ENCODE results near the gene PAOX.
"Not testable (repeated sequence)": the region's sequence is repeated elsewhere in the genome, so short reads cannot be mapped to it uniquely, and the experiment has no call there.

Gene PAOX

GRCh38 chr10:133411523-133412380, 32.7 kb downstream of the PAOX start:
- no peak for DNase-seq

GRCh38 chr10:133412381-133412711, 33.3 kb downstream of the PAOX start:
- no peak for DNase-seq

GRCh38 chr10:133414401-133414800, 35.3 kb downstream of the PAOX start:
- not testable (repeated sequence) for DNase-seq

DNA sequence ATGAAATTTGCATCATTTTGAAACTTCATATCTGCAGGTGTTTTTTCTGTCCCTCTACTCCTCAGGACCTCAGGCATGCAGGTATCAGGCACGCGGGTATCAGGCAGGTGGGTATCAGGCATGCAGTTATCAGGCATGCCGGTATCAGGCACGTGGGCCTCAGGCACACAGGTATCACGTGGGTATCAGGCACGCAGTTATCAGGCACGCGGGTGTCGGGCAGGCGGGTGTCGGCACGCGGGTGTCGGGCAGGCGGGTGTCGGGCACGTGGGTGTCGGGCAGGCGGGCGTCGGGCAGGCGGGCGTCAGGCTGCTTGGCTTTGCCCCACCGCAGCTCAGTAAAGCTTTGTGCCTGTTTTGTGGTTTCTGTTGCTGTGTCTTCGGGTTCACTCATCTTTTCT, 36.7 kb downstream of the PAOX start:
- DNase-seq, result no peak

DNA sequence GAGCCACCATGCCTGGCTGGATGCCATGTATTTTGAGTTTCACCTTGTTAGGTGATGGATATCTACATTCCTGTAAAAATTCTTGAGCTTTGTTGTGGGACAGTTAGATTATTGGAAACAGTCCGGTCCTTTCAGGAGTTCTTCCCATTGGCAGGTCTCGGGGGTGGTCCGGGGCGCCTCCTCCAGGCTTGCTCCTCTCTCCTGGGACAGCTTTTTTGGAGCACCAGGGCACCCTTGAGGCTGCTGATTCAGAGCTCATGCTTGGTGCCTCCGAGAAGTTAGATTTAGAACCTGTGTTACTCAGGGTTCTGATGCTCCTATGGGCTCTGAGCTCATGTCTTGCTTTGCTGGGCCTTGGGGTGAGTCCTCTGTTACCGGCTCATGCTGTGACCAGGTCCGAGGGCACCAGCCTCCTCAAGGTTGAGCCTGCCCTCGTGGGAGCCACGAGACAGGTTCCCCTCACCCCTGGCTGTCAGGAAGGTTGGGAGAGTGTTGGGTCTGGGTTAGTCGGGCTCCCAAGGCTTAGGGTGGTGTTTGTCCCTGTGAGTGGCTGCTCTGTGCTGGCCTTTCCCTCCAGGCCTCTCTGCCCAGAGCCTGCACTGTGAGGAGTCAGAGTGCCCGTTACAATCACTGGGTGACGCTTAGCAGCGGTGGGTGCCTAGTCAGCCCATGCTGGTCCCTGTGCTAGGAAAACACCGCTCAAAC, 39.4 kb downstream of the PAOX start:
- DNase-seq, result no peak

GRCh38 chr10:133419211-133419950, 40.3 kb downstream of the PAOX start:
- DNase-seq, result no peak

DNA sequence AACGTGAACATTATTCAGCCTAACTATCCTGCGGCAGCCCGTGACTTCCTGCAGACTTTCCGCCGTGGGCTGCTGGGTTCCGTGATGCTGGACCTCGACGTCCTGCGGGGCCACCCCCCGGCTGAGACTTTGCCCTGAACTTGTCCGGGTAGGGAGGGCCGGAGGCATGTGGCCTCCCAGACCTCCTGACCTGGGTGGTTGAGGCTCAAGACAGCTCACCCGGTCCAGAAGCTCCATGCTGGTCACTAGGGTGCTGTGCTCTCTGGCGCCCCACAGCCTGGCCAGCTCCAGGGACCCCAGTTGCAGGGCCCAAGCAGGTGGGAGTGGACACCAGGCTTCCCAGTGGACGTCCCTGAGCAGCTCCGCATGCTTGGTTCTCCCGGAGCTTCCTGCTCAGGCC, 41.0 kb downstream of the PAOX start:
- DNase-seq, result no peak

DNA sequence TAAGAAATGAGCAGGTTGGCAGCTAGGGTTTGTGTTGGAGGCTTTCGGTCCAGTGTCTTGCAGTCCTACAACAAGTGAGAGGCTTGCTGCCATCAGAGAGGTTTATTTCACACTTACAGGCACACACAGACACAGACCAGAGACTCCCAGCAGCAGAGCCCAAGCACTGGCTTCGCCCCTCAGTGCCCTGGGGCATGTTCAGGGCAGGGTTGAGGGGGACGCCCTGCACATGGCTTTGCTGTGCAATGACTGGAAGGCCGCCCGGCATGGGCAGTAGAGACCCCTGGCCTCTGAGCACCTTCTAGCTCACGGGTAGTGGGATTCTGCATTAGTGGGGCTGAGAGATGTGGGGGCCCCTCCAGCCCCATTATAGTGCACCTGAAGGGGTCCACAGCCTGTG, 41.5 kb downstream of the PAOX start:
- DNase-seq, result no peak

DNA sequence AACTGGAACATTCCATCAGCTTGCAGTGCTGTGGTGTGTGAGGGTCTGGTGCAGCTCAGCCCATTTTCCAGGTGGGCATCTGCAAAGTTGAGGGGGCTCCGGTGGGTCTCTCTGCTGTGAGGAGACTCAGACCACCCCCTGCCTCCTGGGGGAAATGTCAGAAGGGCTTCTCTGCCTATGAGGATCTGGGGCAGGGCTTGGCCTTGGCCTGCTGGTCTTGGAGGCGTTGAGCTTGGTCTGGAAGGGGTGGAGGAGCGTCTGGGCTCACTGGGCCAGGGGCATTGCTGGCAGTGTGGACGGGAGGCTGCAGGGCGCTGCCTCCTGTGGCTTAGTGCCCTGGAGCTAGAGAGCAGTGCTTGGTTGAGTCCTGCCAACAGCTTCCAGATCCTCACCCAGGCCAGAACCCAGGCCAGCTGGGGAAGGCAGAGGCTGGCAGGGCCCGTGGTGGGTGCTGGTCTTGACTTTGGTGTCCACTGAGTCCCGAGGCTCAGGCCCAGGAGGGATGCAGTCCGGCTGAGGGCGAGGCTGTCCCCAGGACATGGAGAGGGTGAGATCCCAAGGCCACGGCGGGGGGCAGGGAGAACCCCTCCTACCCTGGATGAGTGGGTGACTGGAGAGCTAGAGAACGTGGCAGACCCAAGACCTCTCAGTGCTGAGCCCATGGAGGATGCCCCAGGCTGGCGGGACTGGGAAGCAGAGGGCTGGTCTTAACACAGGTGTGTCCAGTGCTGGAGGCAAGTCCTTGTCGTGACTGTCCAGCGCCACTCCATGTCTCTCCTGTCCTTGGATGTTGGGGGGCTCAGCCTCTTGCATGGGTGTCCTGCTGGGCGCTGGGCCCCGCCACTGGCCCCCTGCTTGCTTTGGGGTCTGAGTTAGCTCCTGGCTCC, 42.5 kb downstream of the PAOX start:
- DNase-seq, result no peak

DNA sequence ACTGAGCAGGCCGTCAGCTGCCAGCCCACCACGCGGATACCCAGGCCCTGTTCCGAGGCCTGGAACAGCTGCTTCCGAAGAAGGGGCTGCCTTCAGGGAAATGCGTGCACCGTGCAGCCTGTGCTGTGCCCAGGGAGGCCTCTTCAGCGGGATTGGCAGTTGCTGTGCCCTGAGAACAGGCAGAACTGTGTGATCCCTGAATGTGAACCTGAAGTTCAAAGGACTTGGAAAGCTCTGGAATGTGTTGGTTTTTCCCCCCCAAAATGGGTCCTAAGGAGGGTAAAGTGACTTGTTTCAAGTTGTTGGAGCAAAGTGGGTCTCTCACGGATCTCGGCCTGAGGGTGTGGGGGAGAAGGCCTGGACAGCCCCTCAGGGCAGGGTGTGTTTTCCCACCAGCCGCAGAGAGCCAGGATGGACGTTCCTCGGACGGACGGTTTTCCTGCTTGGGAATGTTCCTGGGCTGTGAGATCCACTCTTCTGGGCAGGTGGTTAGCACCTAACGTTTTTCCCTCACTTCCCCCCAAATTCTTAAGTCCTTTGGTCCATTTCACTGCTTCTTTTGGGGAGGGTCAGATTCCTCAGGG, 43.3 kb downstream of the PAOX start:
- DNase-seq, result no peak

DNA sequence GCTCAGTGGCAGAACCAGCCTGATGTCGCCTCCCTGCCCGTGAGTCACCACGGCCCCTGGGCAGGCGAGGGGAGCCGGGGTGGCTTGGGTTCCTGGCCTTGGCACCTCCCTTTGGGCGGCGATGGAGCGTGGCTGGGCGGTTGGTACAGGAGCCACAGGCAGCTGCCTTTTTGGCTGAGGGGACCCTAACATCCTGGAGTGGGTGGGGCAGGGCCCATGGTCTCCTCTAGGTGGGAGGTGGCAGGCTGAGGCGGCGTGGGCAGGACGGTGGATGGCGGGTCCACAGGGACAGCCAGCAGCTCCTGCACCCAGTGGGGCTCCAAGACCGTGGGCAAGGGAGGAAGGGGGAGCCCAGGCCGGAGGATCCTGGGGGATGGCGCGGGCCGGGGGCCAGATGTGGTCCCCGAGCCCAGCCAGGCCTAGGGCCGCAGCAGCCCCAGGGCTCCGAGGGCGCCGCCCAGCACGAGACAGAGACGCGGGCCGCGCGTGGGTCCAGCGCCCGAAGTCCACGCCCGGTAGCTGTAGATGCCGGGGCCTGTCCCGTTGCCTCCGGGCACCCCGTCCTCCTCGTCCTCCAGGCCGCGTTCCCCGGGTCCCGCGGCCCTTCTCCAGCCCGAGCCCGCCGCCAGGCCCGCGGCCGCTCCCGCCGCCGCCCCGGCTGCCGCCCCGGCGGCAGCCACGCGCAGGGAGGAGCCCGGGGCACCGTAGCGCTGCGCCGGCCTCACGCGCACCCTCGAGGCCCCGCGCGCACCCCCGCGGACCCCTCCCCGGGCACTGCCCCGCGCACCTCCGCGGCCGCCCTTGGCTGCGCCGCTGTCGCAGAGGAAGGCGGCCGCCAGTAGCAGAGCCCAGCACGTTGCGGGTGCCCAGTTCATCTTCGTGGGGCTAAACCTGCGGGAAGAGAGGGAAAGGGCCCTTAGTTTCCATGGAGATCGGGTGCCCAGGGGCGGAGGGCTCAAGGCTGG, 44.0 kb downstream of the PAOX start:
- DNase-seq, result no peak

DNA sequence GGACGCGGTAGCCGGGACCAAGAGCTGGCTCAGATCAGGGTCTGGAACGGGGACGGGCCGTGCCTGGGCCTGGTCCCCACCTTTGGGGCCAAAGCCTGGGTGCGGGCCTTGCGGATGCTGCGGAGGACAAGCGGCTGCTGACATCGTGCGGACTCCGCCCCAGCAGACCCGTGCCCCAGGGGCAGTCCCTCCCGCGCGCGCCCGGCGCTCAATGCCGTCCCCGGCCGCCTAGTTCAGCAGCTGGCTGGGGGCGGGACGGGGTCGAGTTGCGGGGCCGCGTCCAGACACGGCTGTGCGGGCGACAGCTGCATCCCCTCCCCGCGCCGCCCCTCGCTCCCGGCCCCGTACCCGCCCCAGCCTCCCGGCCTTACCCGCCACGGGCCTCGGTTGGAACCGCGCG, 45.0 kb downstream of the PAOX start:
- not testable (repeated sequence) for DNase-seq

DNA sequence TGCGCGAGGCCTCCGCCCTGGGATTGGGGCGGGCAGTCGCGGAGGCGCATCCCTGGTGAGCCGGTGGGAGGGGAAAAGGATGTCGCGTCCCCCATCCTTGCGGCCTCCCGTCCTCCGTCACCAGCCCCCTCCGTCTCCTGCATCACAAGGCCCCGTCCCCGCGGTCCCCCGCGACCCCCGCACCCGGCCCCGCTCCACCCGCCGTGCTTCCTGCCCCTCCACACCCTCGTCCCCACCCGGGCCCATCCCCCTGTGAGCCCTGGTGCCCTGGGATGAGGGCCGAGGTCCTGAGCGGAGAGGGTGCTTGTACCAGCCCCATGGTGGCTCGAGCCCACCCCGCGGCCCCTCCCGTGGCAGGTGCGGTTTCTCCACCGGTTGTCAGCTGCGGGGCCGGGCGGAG, 45.5 kb downstream of the PAOX start, which contains the start of gene SPRN:
Gene SPRN, minus strand, starts transcription at position 25 of the 400 bp plus-strand sequence. CDS start 944 bp downstream, outside the sequence.
- not testable (repeated sequence) for DNase-seq

- DNase-seq, result not testable (repeated sequence)
Observed at GRCh38 chr10:133429571-133429970, 50.5 kb downstream of the PAOX start.

GRCh38 chr10:133431888-133432613, 53.0 kb downstream of the PAOX start:
- not testable (repeated sequence) for DNase-seq

GRCh38 chr10:133432789-133433188, 53.7 kb downstream of the PAOX start:
- DNase-seq, result not testable (repeated sequence)

DNA sequence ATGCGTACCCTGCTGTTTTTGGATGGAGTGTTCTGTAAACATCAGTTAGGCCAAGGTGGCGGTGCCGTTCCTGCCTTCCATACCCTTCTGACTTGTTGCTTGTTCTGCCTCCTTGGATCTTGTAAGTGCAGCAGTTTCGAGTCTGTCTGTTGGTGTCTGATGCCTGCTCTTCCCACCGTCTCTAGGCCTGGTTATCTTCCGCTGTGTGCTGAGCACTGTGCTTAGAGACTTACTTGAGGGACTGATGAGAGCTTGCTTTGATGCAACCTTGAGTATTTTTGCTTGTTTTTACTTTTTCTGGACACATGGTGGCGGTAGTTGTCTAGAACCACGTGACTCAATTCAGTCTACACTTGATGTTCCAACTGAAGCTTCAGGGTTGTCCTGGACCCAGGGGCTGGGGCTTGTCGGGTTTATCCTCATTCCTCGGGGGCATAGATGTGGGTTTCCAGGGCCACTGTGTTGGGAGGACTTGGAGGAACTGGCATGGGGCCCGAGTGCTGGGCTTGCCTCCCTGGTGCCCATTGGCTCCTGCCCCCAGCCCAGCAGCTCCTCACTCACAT, 59.7 kb downstream of the PAOX start:
- DNase-seq, result no peak

- no peak for DNase-seq
Observed at GRCh38 chr10:133439517-133440461, 60.7 kb downstream of the PAOX start.
